ENCODE measurements around the gene TNS1.
"Not testable (repeated sequence)": the region's sequence is repeated elsewhere in the genome, so short reads cannot be mapped to it uniquely, and the experiment has no call there.

TNS1 gene

DNA sequence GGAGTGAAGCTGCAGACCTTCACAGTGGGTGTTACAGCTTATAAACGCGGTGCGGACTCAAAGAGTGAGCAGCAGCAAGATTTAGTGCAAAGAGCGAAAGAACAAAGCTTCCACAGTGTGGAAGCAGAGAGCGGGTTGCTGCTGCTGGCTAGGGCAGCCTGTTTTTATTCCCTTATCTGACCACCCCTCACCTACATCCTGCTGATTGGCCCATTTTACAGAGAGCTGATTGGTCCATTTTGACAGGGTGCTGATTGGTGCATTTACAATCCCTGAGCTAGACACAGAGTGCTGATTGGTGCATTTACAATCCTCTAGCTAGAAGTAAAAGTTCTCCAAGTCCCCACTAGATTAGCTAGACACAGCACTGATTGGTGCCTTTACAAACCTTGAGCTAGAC lies 216.2 kb downstream of the TNS1 start:
- H3K4me1 ChIP-seq (ENCODE audit: control insufficient read depth, insufficient read depth, low read length, poor library complexity, severe bottlenecking); H3K27ac ChIP-seq (ENCODE audit: insufficient read depth, low read length, poor library complexity, severe bottlenecking); H3K9me3 ChIP-seq (ENCODE audit: control insufficient read depth, low read length); H3K27me3 ChIP-seq (replicated peaks; ENCODE audit: control insufficient read depth, insufficient read depth, low read length, poor library complexity, severe bottlenecking); DNase-seq; H3K36me3 ChIP-seq (ENCODE audit: control insufficient read depth, insufficient read depth, low read length); H3K4me3 ChIP-seq (ENCODE audit: insufficient read depth, low read depth, low read length, poor library complexity, severe bottlenecking): not testable (repeated sequence)

DNA sequence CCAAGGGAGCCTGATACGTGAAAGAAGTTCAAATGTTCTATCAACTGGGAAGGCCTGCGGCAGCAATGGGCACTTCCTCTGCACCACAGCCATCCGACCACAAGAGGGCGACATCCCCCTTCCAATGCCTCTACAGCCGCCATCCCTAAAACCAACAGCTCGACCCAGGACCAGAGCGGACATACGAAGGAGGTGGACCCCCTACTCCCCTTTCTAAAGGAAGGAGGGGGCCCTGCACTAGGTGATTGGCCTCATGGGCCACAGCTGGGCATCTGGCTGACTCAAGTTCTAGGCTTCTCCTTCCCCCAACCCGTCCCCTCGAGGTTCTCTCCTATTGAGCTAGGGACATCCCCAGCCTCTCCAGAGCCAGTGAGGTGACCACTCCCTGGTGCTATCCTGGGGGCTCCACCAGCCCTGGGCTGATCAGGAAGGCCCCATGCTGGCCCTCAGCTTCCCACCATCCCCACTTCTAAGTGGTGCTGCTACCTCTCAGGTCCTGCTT lies 217.2 kb downstream of the TNS1 start:
- Histone ChIP-seq H3K9me3 (ENCODE audit: control insufficient read depth, low read length) (no peaks in the 10 kb centered on the region), H3K4me3 (ENCODE audit: insufficient read depth, low read depth, low read length, poor library complexity, severe bottlenecking) (no peak overlapping the region), H3K27me3 (replicated peaks; ENCODE audit: control insufficient read depth, insufficient read depth, low read length, poor library complexity, severe bottlenecking) (no peaks in the 10 kb centered on the region), H3K36me3 (ENCODE audit: control insufficient read depth, insufficient read depth, low read length) (no peaks in the 10 kb centered on the region), H3K4me1 (ENCODE audit: control insufficient read depth, insufficient read depth, low read length, poor library complexity, severe bottlenecking) (peaks cover 2% of the 10 kb centered on the region), H3K27ac (ENCODE audit: insufficient read depth, low read length, poor library complexity, severe bottlenecking) (no peak overlapping the region)
- DNase-seq = peak; percentile 24 to 50 (median 34)

DNA sequence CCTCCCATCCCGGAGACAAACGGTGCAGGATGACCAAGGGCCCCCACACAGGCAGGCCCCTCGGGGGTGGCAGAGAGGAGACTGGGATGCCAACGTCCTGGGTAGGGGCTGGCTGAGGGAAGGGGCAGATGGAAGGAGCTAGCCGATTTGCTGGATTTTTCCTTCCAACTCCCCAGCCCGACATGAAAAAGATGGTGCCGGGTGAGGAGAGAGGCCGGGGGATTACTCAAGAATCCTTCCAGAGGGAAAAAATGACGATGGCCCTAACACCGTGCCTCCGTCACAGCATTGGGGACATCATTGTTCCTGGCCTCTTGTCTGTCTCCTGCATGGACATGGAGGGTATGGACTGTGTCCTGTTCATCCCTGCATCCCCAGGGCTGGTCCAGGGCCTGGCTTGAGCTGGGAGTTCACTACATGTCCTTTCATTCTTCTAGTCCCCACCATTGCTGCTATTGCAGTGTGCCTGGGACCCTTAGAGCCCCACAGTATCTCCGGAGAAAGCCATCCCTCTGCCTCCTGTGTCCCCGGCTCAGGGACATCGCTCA lies 217.7 kb downstream of the TNS1 start:
- no peak overlapping the region for H3K27ac ChIP-seq (ENCODE audit: insufficient read depth, low read length, poor library complexity, severe bottlenecking)
- no peaks in the 10 kb centered on the region for H3K27me3 ChIP-seq (replicated peaks; ENCODE audit: control insufficient read depth, insufficient read depth, low read length, poor library complexity, severe bottlenecking)
- no peaks in the 10 kb centered on the region for H3K36me3 ChIP-seq (ENCODE audit: control insufficient read depth, insufficient read depth, low read length)
- H3K4me3 ChIP-seq (ENCODE audit: insufficient read depth, low read depth, low read length, poor library complexity, severe bottlenecking) = no peak overlapping the region
- DNase-seq = no peak
- H3K9me3 ChIP-seq (ENCODE audit: control insufficient read depth, low read length) = no peaks in the 10 kb centered on the region
- peaks cover 2% of the 10 kb centered on the region for H3K4me1 ChIP-seq (ENCODE audit: control insufficient read depth, insufficient read depth, low read length, poor library complexity, severe bottlenecking)

DNA sequence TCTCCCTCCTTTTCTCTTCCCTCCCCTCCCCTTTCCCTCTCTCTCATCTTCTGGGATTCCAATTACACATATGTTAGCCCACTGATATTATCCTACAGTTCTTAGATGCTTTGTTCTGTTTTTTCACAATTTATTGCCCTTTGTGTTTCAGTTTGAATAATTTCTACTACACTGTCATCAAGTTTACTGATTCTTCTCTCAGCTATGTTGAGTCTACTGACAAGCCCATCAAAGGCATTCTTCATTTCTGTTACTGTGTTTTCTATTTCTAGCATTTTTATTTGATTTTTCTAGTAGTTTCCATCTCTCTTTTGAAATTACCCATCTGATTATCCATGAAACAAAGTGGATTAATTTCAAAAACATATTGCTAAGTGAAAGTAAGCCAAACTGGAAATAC lies 219.6 kb downstream of the TNS1 start:
- H3K4me1 ChIP-seq (ENCODE audit: control insufficient read depth, insufficient read depth, low read length, poor library complexity, severe bottlenecking) = peaks cover 2% of the 10 kb centered on the region
- no peak overlapping the region for H3K27ac ChIP-seq (ENCODE audit: insufficient read depth, low read length, poor library complexity, severe bottlenecking)

DNA sequence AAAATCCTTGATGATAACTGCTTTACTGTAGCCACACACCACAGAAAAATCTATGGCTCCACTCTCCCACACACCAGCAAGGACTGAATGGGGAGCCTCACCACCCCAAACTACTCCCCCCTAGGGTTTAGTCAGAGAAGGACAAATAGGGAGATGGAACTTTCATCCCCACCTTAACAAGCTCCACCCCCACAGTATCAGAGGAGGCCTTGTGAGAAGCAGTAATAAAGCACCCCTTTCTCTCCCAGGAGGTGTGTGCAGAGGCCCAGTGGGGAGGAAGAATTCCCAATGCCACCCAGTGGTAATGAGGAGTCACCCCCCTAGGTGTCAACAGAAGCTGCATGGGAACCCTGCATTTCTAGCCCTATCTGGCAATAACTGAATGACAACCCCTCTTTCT lies 224.9 kb downstream of the TNS1 start:
- H3K27ac ChIP-seq (ENCODE audit: insufficient read depth, low read length, poor library complexity, severe bottlenecking) = no peak overlapping the region
- no peaks in the 10 kb centered on the region for H3K4me1 ChIP-seq (ENCODE audit: control insufficient read depth, insufficient read depth, low read length, poor library complexity, severe bottlenecking)
- H3K27me3 ChIP-seq (replicated peaks; ENCODE audit: control insufficient read depth, insufficient read depth, low read length, poor library complexity, severe bottlenecking) = no peaks in the 10 kb centered on the region
- no peaks in the 10 kb centered on the region for H3K9me3 ChIP-seq (ENCODE audit: control insufficient read depth, low read length)
- H3K4me3 ChIP-seq (ENCODE audit: insufficient read depth, low read depth, low read length, poor library complexity, severe bottlenecking) = no peak overlapping the region
- DNase-seq = no peak
- H3K36me3 ChIP-seq (ENCODE audit: control insufficient read depth, insufficient read depth, low read length) = no peaks in the 10 kb centered on the region

More for the DNA sequence above, 219.6 kb downstream of the TNS1 start:
- no peaks in the 10 kb centered on the region for H3K9me3 ChIP-seq (ENCODE audit: control insufficient read depth, low read length)
- no peaks in the 10 kb centered on the region for H3K36me3 ChIP-seq (ENCODE audit: control insufficient read depth, insufficient read depth, low read length)
- DNase-seq = no peak
- no peaks in the 10 kb centered on the region for H3K27me3 ChIP-seq (replicated peaks; ENCODE audit: control insufficient read depth, insufficient read depth, low read length, poor library complexity, severe bottlenecking)
- H3K4me3 ChIP-seq (ENCODE audit: insufficient read depth, low read depth, low read length, poor library complexity, severe bottlenecking) = no peak overlapping the region

DNA sequence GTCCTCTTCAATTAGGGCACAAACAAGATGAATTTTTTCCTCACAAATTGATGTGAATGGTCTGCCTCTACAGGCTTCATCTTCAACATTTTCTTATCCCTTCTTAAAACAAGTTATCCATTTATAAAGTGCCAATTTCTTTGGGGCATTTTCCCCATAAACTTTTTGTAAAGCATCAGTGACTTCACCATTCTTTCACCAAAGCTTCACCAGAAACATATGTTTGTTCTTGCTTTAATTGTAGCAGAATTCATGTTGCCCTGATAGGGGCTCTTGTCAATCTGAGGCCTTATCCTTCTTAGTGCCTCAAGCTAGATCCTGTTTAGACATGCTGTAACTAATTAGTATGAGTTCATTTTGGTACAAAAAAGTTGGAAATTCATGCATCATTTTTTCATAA lies 226.2 kb downstream of the TNS1 start:
- Histone ChIP-seq H3K27me3 (replicated peaks; ENCODE audit: control insufficient read depth, insufficient read depth, low read length, poor library complexity, severe bottlenecking) (no peaks in the 10 kb centered on the region), H3K36me3 (ENCODE audit: control insufficient read depth, insufficient read depth, low read length) (no peaks in the 10 kb centered on the region), H3K4me3 (ENCODE audit: insufficient read depth, low read depth, low read length, poor library complexity, severe bottlenecking) (no peak overlapping the region), H3K4me1 (ENCODE audit: control insufficient read depth, insufficient read depth, low read length, poor library complexity, severe bottlenecking) (no peaks in the 10 kb centered on the region), H3K27ac (ENCODE audit: insufficient read depth, low read length, poor library complexity, severe bottlenecking) (no peak overlapping the region), H3K9me3 (ENCODE audit: control insufficient read depth, low read length) (no peaks in the 10 kb centered on the region)
- no peak for DNase-seq

DNA sequence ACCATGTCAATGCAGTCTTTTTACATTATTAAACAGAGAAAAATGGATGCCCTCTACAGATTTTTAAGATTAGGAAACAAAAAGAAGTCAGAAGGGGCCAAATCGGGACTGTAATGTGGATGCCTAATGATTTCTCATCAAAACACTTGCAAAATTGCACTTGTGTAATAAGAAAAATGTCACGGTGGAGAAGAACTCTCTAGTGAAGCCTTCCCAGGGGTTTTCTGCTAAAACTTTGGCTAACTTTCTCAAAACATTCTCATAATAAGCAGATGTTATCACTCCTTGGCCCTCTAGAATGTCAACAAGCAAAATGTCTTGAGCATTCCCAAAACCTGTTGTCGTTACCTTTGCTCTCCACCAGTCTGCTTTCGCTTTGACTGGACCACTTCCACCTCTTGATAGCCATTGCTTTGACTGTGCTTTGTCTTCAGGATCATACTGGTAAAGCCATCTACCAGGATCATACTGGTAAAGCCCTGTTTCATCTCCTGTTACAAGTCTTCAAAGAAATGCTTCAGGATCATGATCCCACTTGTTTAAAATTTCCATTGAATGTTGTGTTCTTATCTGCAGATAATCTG lies 226.8 kb downstream of the TNS1 start:
- Histone ChIP-seq H3K4me1 (ENCODE audit: control insufficient read depth, insufficient read depth, low read length, poor library complexity, severe bottlenecking) (no peaks in the 10 kb centered on the region), H3K36me3 (ENCODE audit: control insufficient read depth, insufficient read depth, low read length) (no peaks in the 10 kb centered on the region), H3K4me3 (ENCODE audit: insufficient read depth, low read depth, low read length, poor library complexity, severe bottlenecking) (no peak overlapping the region), H3K27me3 (replicated peaks; ENCODE audit: control insufficient read depth, insufficient read depth, low read length, poor library complexity, severe bottlenecking) (no peaks in the 10 kb centered on the region), H3K9me3 (ENCODE audit: control insufficient read depth, low read length) (no peaks in the 10 kb centered on the region), H3K27ac (ENCODE audit: insufficient read depth, low read length, poor library complexity, severe bottlenecking) (no peak overlapping the region)
- DNase-seq = no peak

DNA sequence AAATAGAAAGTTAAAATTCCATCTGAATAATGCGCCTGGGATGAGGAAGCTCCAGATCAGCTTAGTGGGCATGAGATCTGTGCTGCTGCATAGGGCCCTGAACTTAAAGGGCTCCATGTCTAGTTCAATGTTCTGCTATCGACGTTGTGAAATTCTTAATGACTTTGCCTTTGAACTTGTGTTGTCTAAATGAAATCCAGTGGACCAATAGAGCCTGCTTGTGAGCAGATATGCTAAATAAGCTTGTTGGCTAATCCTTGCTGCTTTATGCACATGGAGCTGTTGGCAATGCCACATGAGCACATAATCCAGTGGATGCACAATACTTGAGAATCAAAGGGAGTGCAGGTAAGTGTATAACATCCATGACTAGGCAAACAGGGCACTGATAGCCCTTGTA lies 228.6 kb downstream of the TNS1 start:
- no peaks in the 10 kb centered on the region for H3K4me1 ChIP-seq (ENCODE audit: control insufficient read depth, insufficient read depth, low read length, poor library complexity, severe bottlenecking)
- H3K27me3 ChIP-seq (replicated peaks; ENCODE audit: control insufficient read depth, insufficient read depth, low read length, poor library complexity, severe bottlenecking) = no peaks in the 10 kb centered on the region
- no peak overlapping the region for H3K27ac ChIP-seq (ENCODE audit: insufficient read depth, low read length, poor library complexity, severe bottlenecking)
- no peaks in the 10 kb centered on the region for H3K36me3 ChIP-seq (ENCODE audit: control insufficient read depth, insufficient read depth, low read length)
- no peak for DNase-seq
- no peak overlapping the region for H3K4me3 ChIP-seq (ENCODE audit: insufficient read depth, low read depth, low read length, poor library complexity, severe bottlenecking)
- no peaks in the 10 kb centered on the region for H3K9me3 ChIP-seq (ENCODE audit: control insufficient read depth, low read length)

DNA sequence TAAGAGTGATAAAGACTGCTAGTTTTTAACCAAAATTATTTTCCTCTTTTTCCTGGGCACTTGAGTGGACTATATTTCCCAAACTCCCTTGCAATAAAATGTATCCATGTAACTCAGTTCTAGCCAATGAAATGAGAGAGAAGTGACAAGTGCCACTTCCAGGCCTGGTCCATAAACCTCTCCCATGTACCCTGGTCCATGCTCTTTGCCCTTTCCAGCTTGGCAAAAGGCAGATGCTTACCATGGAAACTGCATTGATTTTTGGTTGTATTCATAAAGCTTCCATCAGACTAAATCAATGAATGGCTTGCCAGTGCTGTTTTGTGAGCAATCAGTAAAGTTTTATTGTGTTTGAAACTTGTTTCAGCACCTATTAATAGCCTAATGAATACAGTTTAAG lies 229.3 kb downstream of the TNS1 start:
- no peaks in the 10 kb centered on the region for H3K27me3 ChIP-seq (replicated peaks; ENCODE audit: control insufficient read depth, insufficient read depth, low read length, poor library complexity, severe bottlenecking)
- H3K27ac ChIP-seq (ENCODE audit: insufficient read depth, low read length, poor library complexity, severe bottlenecking) = no peak overlapping the region
- no peaks in the 10 kb centered on the region for H3K36me3 ChIP-seq (ENCODE audit: control insufficient read depth, insufficient read depth, low read length)
- no peak overlapping the region for H3K4me3 ChIP-seq (ENCODE audit: insufficient read depth, low read depth, low read length, poor library complexity, severe bottlenecking)
- no peaks in the 10 kb centered on the region for H3K4me1 ChIP-seq (ENCODE audit: control insufficient read depth, insufficient read depth, low read length, poor library complexity, severe bottlenecking)
- no peaks in the 10 kb centered on the region for H3K9me3 ChIP-seq (ENCODE audit: control insufficient read depth, low read length)
- DNase-seq = no peak

DNA sequence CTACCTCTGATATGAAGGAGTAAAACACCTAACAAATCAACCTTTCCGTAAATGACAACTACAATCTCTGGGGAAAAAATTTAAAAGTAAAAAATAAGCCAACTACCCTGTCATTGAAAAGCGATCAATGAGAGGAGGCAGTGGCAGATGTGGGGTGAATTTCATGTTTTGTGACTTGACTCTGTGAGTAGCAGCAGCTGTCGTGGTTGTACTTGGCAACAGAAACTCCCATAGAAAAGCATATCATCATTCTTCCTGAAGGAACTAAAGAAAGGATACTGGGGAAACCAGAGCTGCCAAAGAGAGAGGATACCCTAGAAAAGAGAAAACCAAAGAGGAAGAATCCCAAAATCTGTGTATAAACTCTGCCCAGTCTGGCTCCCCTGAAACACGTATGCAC lies 236.4 kb downstream of the TNS1 start:
- Histone ChIP-seq H3K4me1 (ENCODE audit: control insufficient read depth, insufficient read depth, low read length, poor library complexity, severe bottlenecking) (no peaks in the 10 kb centered on the region), H3K4me3 (ENCODE audit: insufficient read depth, low read depth, low read length, poor library complexity, severe bottlenecking) (no peak overlapping the region), H3K27me3 (replicated peaks; ENCODE audit: control insufficient read depth, insufficient read depth, low read length, poor library complexity, severe bottlenecking) (peaks cover 3% of the 10 kb centered on the region), H3K9me3 (ENCODE audit: control insufficient read depth, low read length) (no peaks in the 10 kb centered on the region), H3K36me3 (ENCODE audit: control insufficient read depth, insufficient read depth, low read length) (no peaks in the 10 kb centered on the region), H3K27ac (ENCODE audit: insufficient read depth, low read length, poor library complexity, severe bottlenecking) (no peak overlapping the region)
- no peak for DNase-seq

Measured in effector memory CD4-positive, alpha-beta T cell (primary cell).